Measurements from ENCODE around the gene ICA1.
A peak's percentile ranks its signal among the peaks of the same experiment; 100 is the strongest.
"Not testable (repeated sequence)": the region's sequence is repeated elsewhere in the genome, so short reads cannot be mapped to it uniquely, and the experiment has no call there.

ICA1 gene

GRCh38 chr7:8089036-8089780 lies 172.8 kb downstream of the ICA1 start:
- no peak for DNase-seq

- DNase-seq = no peak
These were observed 175.7 kb downstream of the ICA1 start for GRCh38 chr7:8086239-8086638.

- no peak for DNase-seq
These were observed 176.5 kb downstream of the ICA1 start for GRCh38 chr7:8085420-8085819.

- peak; percentile 86 for DNase-seq
These were observed 177.1 kb downstream of the ICA1 start for GRCh38 chr7:8084836-8085235.

- DNase-seq = no peak
These were observed 179.2 kb downstream of the ICA1 start for GRCh38 chr7:8082762-8083161.

GRCh38 chr7:8078418-8078817 lies 183.5 kb downstream of the ICA1 start:
- no peak for DNase-seq

- no peak for DNase-seq
These were observed 191.4 kb downstream of the ICA1 start for GRCh38 chr7:8070451-8071180.

GRCh38 chr7:8068892-8069686 lies 192.9 kb downstream of the ICA1 start:
- DNase-seq = no peak

- DNase-seq = no peak
These were observed 196.6 kb downstream of the ICA1 start for GRCh38 chr7:8065356-8065813.

GRCh38 chr7:8064828-8065227 lies 197.1 kb downstream of the ICA1 start:
- no peak for DNase-seq

GRCh38 chr7:8063706-8064297 lies 198.2 kb downstream of the ICA1 start:
- no peak for DNase-seq

- not testable (repeated sequence) for DNase-seq
These were observed 198.7 kb downstream of the ICA1 start for GRCh38 chr7:8063300-8063699.

Data from NCI-H1436 (cell line).